Measurements from ENCODE around the gene GLI3.
A peak's percentile ranks its signal among the peaks of the same experiment; 100 is the strongest.

The GLI3 gene

DNA sequence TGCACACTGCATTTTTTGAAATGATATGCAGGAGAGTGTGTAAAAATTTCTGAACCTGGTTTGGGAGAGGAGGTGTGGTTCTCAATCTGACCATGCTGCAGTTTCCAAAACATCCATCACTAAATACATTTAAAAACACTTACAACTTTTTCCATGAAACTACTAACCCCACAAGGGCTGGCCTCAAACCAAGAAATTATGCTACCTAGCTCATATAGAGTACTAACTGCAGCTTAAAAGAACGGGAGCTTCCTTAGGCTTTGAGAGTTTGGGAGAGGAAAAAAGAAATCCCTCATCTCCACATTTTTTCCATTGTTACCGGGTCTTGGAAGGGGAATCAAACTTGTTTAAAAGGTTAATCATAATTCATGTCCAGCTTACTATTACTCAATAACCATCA lies 214.2 kb downstream of the GLI3 start:
- FAIRE-seq: no peak

DNA sequence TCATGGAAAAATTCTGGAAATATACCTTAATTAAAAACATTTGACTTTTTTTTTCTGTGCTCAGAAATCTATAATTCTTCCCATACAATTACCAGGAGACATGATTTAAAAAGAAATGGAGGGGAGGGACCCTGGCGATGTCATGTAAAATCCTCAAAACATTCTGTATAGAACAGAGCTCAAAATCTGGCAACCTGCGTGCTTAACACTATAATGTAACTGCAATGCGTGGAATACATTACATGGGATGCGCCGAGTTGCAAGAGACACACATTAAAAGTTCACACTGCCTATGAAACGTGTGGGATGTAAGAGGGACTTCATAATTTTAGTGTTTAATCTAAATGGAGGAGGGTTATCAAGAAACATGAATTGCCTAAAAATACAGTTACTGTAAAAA lies 215.0 kb downstream of the GLI3 start:
- FAIRE-seq: no peak

DNA sequence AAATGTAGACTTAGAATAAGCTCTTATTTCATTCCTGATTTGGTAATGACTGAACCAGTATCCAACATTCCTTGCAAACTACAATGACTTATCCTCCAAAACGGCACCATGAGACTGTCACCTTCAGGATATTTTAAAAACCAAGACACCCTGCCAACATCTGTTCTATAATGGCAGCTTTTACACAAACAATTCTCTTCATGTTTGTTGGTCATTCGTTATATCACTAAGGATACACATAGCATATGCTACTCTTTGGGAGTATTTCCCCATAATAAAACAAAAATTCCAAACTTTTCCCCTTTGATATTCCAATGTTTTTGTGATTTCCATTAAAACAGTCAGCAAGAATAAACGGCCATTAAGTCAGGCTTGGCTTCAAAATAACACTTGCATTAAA lies 215.4 kb downstream of the GLI3 start:
- peak; percentile 12 for FAIRE-seq

DNA sequence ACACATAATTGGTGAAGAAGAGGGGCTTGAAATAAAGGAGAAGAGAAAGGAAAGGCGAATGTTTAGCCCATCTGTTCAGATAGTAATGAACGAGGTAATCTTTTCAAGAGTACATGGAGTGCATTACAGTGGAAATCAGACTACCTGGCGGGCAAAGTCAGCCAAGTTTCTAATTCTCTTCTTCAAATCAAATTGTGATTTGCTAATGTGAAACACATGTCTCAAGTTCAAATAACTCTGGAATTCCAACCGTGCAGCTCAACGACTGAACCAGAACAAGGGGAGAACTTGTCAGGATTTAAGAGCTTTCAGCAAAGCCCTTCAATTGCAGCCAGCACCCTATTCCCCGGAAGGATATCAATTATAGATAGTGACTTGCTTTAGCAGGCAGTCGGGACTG lies 216.9 kb downstream of the GLI3 start:
- FAIRE-seq: no peak

DNA sequence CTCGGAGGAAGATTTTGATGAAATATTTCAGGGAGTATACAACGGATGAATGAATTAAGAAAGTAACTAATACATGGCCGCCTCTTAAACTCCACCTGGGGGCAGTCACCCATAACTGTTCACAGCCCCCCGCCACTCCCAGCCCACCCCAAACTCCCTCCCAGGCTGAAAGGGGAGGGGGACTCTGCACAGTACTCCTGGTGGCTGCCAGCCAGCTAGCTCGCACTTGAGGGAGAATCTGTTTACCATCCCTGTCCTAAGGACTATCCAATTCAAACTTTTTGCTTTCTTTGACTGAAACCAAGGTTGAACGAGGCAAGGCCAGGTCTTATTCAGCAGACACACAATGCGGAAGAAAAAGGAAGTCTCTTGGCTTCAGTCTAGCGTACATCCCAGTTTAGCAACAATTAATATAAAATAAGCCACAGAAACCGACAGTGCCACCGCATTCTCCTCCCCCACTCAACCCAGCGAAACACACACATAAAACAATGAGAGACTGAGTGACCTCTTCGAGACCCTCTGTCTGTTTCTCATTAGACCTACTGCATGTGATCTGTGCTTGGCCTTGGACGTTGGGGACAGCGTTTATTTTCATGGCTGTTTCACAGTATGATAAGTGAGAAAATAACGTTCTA lies 219.5 kb downstream of the GLI3 start:
- no peak for FAIRE-seq

DNA sequence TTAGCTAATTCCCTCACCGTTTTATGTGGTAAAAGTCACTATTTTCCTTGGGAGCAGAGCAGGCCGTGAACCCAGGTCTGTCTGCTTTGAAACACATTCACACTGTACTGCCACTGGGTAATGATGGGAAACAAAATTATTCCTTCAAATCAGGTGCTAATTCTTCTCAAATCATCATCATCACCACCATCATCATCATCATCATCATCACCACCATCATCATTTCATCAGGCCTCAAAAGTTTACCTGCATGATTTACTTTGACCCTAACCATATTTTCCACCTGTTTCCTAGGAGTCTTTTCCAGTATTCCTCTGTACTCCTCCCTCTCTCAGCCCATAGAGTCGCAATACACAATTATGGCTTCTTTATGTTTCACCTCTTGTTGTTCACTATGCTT lies 220.5 kb downstream of the GLI3 start:
- FAIRE-seq: no peak

DNA sequence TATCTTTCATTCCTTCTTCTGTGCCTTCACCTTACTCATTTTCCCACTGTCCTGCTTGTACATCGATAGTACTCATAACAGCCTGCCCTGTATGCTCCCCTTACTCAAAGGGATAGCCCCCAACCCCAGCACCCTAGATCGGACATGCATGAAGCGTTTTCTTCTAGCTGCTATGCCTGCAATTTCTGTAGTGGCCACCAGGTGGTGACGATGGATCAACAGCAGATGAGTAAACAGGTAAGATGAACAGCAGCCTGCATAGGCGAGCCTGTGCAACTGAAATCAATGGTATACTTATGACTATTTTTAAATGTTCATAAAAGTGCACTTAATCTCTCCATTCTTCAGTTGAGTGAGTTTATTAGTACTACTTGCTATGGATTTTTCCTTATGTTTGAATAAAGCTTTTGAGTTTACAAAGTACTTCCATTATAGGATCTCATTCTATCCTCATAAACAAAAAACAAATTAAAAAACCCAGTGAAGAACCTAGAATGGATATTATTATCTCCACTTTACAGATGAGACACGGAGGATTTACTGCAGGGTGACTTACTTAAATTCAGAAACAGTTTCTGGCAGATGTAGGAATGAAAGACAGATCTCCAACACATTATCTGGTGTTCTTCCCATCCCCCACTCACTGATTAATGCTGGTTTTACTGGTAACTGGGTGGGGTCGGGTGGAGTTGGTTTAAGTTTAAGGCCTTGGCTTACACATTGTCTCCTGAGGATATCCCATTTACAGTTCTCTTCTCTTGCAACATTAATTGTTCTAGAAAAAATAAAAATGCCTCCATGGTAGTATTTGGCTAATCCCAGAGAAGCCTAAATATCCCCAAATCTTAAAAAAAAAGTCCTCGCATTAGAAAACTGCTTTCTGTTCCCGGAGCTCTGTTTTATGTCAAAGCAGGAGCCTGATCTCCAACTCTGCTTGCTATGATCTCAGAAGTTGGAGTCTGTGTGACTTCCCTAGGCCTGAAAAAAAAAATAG lies 222.1 kb downstream of the GLI3 start:
- no peak for FAIRE-seq

DNA sequence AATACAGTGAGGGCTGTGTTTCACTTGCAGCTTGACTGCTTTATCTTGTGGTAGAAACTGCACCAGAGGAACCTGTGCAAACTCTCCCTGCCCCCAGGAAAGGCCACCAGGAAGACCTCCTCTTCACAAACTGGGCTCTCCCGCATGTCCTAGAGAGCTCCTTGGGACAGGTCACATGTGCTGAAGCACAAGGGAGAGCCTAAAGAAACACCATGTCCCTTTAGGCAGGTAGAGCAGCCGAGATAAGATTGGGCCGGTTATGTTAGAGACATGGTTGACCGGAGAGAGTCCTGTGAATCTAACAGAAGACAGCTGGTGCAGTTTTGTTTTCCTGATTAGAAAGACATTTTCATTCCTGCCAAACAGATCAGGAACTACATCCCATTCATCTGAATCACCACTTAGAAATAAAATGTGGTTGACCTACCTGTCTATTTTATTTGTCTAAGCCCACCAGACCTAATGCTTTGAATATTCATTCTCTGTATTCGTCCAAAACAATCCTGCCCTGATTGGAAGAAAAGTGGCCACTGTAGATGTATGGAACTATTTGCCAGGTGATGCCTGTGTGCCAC lies 224.1 kb downstream of the GLI3 start:
- no peak for FAIRE-seq

DNA sequence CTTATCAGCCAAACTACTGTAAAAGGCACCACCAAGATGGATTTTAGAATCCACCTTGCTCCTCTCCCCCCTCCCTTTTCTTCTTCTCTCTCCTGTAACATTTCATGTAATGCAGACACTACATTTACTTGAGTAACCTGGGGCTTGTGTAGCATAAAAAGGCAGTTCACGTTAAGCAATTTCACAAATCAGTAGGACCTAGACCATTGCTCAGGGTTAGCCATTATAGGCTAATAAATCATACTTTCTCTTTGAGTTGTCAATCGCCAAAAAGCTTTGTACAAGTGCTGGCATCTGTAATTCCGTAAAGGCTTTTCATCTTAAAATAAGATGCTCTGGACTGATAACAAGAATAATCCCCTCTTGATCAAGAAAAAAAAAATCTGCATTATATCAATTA lies 224.7 kb downstream of the GLI3 start:
- FAIRE-seq: no peak

DNA sequence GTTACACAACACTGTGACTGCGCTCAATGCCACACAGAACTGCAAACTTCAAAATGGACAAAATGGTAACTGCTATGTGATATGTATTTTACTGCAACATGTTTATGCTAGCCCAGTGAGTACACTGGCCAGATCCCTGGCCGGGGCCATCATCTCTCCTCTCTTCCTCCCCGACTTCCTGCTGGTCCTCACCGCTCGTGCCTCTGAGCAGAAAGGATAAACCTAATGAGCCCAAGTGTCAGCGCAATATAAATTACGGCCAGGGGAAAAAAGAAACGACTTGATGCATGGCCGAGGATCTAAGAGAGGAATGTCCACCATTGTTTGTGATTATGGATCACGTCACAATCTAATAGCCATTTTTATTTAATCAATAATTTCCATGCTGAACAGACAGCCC lies 225.2 kb downstream of the GLI3 start:
- no peak for FAIRE-seq

DNA sequence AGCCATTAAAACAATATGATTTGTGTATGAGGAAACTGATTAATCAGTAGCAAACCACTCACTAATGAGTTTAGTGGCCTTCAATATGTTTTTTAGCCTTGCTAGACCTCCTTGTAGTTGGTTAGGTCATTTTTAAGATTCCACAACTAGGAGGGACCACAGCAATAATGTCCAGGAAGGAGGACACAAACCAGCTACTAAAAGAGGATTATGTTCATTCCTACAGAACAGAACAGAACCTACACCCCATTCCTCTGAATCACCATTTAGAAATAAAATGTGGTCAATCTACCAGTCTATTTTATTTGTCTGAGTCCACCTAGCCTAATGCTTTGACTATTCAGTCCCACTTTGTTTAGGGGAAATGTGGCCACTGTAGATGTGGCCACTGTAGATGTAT lies 226.3 kb downstream of the GLI3 start:
- FAIRE-seq: no peak

DNA sequence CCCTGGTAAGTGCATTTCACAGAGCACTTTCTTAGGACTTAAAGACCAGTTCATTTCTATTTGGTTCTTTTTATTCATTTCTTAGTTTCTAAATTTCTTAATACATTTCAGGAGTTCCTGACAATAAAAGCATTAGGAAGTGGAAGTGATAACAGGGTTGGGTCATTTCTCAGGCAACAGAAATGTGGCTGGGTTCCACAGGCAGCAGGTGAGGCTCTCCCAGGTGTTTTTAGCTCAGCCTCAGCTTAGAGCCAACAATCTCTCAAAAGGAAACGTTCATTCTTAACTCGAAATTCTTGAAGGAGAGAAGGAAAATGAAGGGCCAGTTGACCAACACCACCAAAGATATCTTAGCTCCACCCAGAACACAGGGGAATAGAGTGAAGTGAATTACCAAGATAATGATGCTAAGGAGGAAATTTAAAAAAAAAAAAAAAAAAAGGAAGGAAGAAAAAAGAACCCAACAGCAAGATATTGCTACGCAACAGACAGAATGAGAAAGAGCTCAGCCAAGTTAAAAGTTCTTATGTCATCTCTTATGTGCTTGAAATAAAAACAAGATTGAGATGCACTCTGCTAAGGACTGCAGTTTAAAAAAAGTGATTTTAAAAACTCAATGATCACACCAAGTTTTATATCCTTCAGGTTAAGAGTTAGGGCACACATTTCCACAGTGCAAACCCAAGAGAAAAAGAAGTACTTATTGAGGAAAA lies 230.1 kb downstream of the GLI3 start:
- no peak for FAIRE-seq

DNA sequence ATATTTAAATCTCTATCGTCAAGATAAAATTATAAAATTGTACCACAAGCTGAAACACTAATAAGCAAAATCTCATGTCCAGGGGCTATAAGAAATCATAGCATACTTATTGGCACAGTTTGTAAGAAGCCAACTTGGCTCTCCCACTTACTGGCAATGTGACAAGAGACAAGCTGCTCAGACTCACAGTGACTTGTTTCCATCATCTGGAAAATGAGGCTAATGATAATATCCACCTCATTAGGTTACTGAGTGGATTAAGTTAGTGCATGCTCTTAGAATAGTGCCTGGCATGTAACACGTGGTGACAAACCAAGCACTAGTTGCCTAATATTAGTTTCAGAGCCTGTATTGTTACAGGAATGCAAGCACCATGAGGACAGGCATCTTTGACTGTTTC lies 234.4 kb downstream of the GLI3 start:
- FAIRE-seq: no peak

DNA sequence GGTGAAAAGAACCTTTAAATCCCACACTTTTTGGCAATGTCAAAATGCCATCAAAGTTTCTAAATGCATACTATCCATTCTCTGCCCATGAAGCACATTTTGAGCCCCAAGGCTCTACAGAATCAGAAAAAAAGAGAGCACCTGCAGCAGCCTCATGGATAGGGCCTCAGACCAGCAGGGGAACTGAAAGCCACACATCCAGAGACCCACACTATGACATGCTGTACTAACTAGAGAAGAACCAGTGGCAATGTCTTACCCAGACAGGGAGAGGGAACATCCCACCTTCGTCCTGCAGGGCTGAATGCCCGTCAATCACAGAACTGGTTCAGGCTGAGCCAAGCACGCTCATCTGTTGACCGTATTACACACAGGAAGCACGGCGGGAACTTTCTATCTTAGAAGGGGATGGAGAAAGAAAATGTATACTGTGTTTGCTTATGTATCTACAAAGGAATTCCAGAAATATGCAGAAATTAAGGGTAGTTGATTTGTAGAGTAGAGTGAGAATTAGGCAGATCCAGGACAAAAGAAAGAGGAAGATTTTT lies 237.2 kb downstream of the GLI3 start:
- FAIRE-seq: no peak

DNA sequence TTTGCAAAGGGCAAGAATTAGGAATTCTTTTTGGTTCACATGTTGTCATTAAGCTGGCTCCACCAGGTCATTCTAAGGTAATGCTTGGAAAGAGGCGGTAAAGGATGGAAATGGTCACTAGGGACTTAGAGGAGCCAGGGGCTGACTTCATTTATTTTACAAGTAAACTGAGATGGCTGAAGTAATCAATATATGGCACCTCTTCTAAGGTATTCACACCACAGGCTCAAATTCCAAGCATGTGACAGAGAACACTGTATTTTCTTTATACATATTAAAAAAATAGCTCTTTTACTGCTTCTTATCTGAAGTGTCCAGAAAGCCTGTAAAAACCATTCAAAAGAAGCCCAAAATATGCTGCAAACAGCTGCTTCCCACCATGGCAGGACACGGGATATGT lies 239.0 kb downstream of the GLI3 start:
- no peak for FAIRE-seq

DNA sequence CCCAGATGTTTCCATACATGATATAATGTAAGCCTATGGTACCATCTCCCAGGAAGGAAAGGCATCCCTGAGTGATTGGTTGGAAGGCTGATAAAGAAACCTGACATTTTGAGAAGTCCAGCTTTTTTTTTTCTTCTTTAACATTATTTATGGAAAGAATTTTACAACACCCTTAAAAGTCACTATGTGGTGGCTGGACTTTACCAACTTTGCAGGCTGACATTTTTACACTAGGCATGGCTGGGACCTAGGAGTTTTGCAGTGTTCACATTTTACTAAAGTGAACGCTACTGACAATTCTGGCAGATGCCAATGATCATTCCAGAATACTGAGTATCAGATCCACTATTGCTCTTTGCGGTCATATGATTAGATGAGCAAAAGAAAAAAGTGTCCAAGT lies 239.9 kb downstream of the GLI3 start:
- FAIRE-seq: no peak

DNA sequence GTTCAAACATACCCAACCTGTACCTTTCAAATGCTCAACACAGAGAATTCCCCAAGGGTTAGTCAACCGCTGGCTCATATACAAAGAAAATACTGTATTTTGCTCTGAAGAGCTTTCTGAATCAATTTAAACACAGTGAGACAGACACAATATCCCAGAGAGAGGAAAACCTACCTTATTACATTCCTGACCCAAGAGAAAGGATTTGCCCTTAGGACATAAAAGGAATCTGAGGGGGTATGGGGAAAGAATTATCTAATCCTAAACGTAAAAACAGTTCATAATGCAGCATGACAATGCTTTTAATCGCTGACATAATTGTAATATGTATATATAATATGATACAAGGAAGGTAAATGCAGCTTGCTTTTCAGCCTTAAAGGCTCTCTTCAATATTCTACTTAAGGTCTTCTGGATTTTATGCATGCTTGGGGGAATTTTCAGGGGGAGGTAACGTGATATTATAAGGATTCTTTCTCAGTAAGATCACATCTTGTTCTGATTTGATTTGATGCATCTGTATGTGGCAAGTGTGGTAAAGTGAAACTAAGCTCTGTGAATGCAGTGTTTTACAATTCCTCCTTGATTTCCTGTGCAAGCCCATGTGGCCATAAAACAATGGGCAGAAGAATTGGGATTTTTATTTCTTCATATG lies 240.5 kb downstream of the GLI3 start:
- FAIRE-seq: peak; percentile 31

DNA sequence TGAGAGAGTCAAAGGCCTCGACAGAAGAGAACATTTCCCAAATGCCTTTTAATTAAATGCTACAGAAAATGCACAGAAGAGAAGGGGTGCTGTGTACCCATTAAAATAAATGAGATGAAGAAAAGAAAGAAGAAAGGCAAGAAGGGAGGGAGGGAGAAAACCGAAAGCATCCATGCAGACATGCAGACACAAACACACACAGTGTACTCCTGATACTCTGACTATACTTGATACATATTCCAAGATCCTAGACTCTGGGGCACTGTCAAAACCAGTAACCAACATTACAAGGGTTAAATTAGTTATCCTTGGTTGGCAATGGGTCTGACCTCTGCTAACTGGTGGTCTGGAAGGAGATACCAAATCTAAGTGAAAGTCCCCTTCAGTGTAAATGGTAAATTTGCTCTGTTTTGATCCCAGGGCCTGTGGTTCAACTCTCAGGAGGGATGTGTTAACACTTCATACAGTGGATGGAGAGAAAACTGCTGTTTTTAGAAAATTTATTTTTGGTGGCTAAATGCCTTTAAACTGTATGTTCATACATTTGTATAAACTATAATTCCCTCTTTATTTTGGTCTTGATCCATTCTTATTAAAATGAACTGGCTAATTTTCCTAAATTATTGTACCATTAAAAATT lies 241.3 kb downstream of the GLI3 start:
- FAIRE-seq: no peak

DNA sequence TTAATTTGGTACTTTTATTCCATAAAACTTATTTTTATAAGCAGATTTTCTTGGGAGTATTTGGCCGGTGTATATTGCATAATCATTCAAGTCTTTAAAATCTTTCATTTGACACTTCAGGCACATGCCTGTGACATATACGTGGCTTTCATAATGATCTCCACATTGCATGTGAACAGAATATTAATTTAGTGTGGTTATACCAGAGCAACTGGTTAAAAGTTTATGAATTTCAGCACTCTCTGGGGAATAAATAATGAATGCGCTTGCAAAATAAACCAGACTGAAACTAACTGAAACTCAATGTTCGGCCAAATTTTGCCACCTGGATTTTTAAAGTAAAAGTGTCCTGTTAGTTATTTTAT lies 242.3 kb downstream of the GLI3 start:
- peak; percentile 41 for FAIRE-seq

DNA sequence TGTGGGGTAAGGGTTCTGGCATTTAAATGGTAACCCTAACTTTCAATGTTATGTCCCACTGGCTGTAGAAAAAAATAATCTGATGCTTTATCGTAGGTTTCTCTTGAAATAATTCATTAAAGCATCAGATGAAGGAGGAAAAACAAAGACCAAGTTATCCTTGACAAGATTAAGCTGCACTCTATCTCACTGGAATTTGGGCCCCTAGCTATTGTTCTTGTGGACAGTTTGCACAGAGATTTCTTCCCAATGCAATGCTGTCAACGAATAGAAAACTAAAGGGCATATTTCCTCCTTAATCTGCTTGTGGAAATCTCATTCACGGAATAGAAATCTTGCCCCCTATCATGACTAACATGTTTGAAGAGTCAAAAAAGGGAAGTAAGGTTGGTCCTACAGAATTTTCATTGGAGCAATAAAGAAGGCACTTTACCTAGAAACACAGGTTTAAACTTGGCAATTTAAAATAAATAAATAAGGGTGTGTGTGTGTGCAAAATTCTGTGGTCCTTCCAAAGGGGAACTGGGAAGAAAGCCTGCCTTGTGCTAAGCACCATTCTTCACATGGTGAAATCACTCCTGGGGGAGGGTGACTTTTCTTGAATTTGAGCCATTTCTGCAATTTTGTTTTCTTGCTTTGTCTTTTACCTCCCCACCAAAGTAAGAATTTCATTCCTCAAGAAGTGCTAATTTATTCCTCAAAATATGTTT lies 242.8 kb downstream of the GLI3 start:
- no peak for FAIRE-seq

Measured in endometrium (tissue), 2 donors.